BE2C (cell line): ENCODE data around the gene ADAD2.
A peak's percentile ranks its signal among the peaks of the same experiment; 100 is the strongest.
"Not testable (repeated sequence)": the region's sequence is repeated elsewhere in the genome, so short reads cannot be mapped to it uniquely, and the experiment has no call there.

Experiments used
- DNase-seq: peaks from one replicate; pipeline ENCODE4 v3.0.0-alpha.2; 2020
- H3K27me3 ChIP-seq: fragments of 250-450 bp; sonication (Bioruptor Pico); 2 replicates; pipeline ENCODE4 v1.5.1; 2020; ENCODE audit warnings: mild to moderate bottlenecking
- H3K36me3 ChIP-seq: fragments of 250-450 bp; sonication (Bioruptor Pico); 2 replicates; pipeline ENCODE4 v1.5.1; 2020; ENCODE audit warnings: mild to moderate bottlenecking
- H3K4me1 ChIP-seq: fragments of 250-450 bp; sonication (Bioruptor Pico); 2 replicates; pipeline ENCODE4 v1.5.1; 2020
- H3K4me3 ChIP-seq: 2 replicates; pipeline ENCODE4 v1.5.1; 2011; ENCODE audit warnings: low read depth, low read length
- H3K9me3 ChIP-seq: fragments of 250-450 bp; sonication (Bioruptor Pico); 2 replicates; pipeline ENCODE4 v1.5.1; 2020
- CTCF ChIP-seq: IDR thresholded peaks from 2 replicates; pipeline ENCODE4 v1.5.1; 2012; ENCODE audit warnings: mild to moderate bottlenecking, low read depth, low read length

The ADAD2 gene

GRCh38 chr16:84196727-84197394 is 5.9 kb downstream of the ADAD2 start:
- Histone ChIP-seq H3K36me3 (no peaks in the 10 kb centered on the region), H3K4me3 (no peak overlapping the region), H3K4me1 (no peaks in the 10 kb centered on the region), H3K27me3 (no peaks in the 10 kb centered on the region), H3K9me3 (no peaks in the 10 kb centered on the region)
- no peak for DNase-seq
- TF ChIP-seq CTCF: no peak

- Histone ChIP-seq H3K27me3 (no peaks in the 10 kb centered on the region), H3K36me3 (no peaks in the 10 kb centered on the region), H3K9me3 (no peaks in the 10 kb centered on the region), H3K4me3 (no peak overlapping the region), H3K4me1 (no peaks in the 10 kb centered on the region)
- TF ChIP-seq CTCF: no peak
- no peak for DNase-seq
Observed at GRCh38 chr16:84197466-84198128, 6.6 kb downstream of the ADAD2 start.

- H3K9me3 ChIP-seq: no peaks in the 10 kb centered on the region
Observed at GRCh38 chr16:84198401-84198800, 7.4 kb downstream of the ADAD2 start.

GRCh38 chr16:84199097-84199496 is 8.1 kb downstream of the ADAD2 start:
- Histone ChIP-seq H3K4me3 (no peak overlapping the region), H3K27me3 (no peaks in the 10 kb centered on the region), H3K36me3 (no peaks in the 10 kb centered on the region), H3K4me1 (no peaks in the 10 kb centered on the region), H3K9me3 (no peaks in the 10 kb centered on the region)
- no peak for TF ChIP-seq CTCF
- DNase-seq: no peak

More at GRCh38 chr16:84198401-84198800, 7.4 kb downstream of the ADAD2 start:
- H3K27me3 ChIP-seq: no peaks in the 10 kb centered on the region
- TF ChIP-seq CTCF: no peak
- no peak overlapping the region for H3K4me3 ChIP-seq
- H3K36me3 ChIP-seq: no peaks in the 10 kb centered on the region
- H3K4me1 ChIP-seq: no peaks in the 10 kb centered on the region
- DNase-seq: peak; percentile 43

- no peak for TF ChIP-seq CTCF
- Histone ChIP-seq H3K36me3 (no peaks in the 10 kb centered on the region), H3K4me3 (no peak overlapping the region), H3K27me3 (no peaks in the 10 kb centered on the region), H3K9me3 (no peaks in the 10 kb centered on the region), H3K4me1 (no peaks in the 10 kb centered on the region)
- no peak for DNase-seq
Observed at GRCh38 chr16:84199861-84200260, 8.9 kb downstream of the ADAD2 start.

- H3K4me1 ChIP-seq, H3K4me3 ChIP-seq, H3K27me3 ChIP-seq, H3K9me3 ChIP-seq, H3K36me3 ChIP-seq, DNase-seq: not testable (repeated sequence)
Observed at GRCh38 chr16:84204551-84204950, 13.6 kb downstream of the ADAD2 start.

GRCh38 chr16:84205123-84205522 is 14.2 kb downstream of the ADAD2 start:
- not testable (repeated sequence) for DNase-seq, H3K4me1 ChIP-seq, H3K9me3 ChIP-seq, H3K27me3 ChIP-seq, H3K36me3 ChIP-seq, H3K4me3 ChIP-seq
